Right lobe of liver (tissue), 6 donors: ENCODE results near the gene GGT1. TPM values are rescaled to one million over a fixed set of nuclear protein-coding genes. Genes with fewer than 3 reads are reported as not detected.

Experiments
- ATAC-seq, 4 donors: fragments of 200-7000 bp; cut with Tn5 transposase; one replicate each; pipeline ENCODE4 v1.9.1; 2020; ENCODE audit warnings: mild to moderate bottlenecking in 4 of 4, moderate library complexity in 4 of 4
- DNase-seq, 3 donors: peaks; one replicate each; pipeline ENCODE4 v3.0.0-alpha.2; 2020
- H3K27ac ChIP-seq, 3 donors: fragments of 200-600 bp; one replicate each; pipeline ENCODE4 v1.8.0; 2022
- H3K27me3 ChIP-seq, 2 donors: fragments of 200-600 bp; one replicate each; pipeline ENCODE4 v1.8.0; 2022
- H3K36me3 ChIP-seq, 4 donors: fragments of 200-600 bp; sonication (generic) in 1 of 4; one replicate each; pipeline versions ENCODE4 v1.5.1 to v1.8.0; 2017 to 2022; ENCODE audit warnings: control low read depth in 1 of 4
- H3K4me1 ChIP-seq, 4 donors: fragments of 200-600 bp; sonication (generic) in 1 of 4; one replicate each; pipeline versions ENCODE4 v1.5.1 to v1.8.0; 2017 to 2022; ENCODE audit warnings: control low read depth in 1 of 4
- H3K4me3 ChIP-seq, 3 donors: fragments of 200-600 bp; one replicate each; pipeline ENCODE4 v1.8.0; 2022
- H3K9me3 ChIP-seq, 4 donors: fragments of 200-600 bp; sonication (generic) in 1 of 4; one replicate each; pipeline versions ENCODE4 v1.5.1 to v1.8.0; 2017 to 2022; ENCODE audit warnings: control low read depth in 1 of 4
- CTCF ChIP-seq, 4 donors: fragments of 200-600 bp in 3 of 4; fragments of 450-650 bp in 1 of 4; IDR thresholded peaks; one replicate each; pipeline versions ENCODE4 v1.5.1 to v1.8.0; 2016 to 2022; ENCODE audit warnings: antibody characterized with exemption in 4 of 4, mild to moderate bottlenecking in 2 of 4
- POLR2A ChIP-seq: fragments of 450-650 bp; IDR thresholded peaks from one replicate; pipeline ENCODE4 v1.6.1; 2017; ENCODE audit warnings: antibody characterized with exemption, mild to moderate bottlenecking
- WGBS: methylation state at CpG from one replicate; pipeline ENCODE4 v1.1.6; 2018; ENCODE audit warnings: low coverage, low lambda C conversion rate; ENCODE audit not compliant: insufficient coverage; ENCODE audit errors: missing lambda C conversion rate; 5-methylcytosine and 5-hydroxymethylcytosine counted together
- intact Hi-C, 2 donors: fragments of 100-400 bp; cut with DNase I; formaldehyde crosslinking; loops; one replicate each; pipeline versions ENCODE4 v1.11.2 to v1.14.1; 2022
- total RNA-seq, 6 experiments: library from RNA; depleted of rRNA in 2 of 6; stranded (reverse); fragments of >200 nt in 2 of 6; fragmentation: NEBNext Ultra II Directional in 3 of 6; extraction: Animal tissue kit (Norgen Biotek cat#: 25700) in 3 of 6; gene quantifications; one replicate each; pipeline versions ENCODE4 v1.1.0 to v1.2.4, GENCODE V29; 2016 to 2023
- donor health status: DM: no; HTN: yes; CAD: no.
- donor health status: DM: no; HTN: no; CAD: no.
- donor health status: DM: no; HTN: no; CAD: no.
- donor health status: DM: no; HTN: yes; CAD: no.
- donor health status: DM: no; HTN: yes; CAD: no.

GGT1 gene
- total RNA-seq, 6 experiments from 2014 or later: 97.6 to 154 (median 140) TPM

GRCh38 chr22:24559471-24559870, 43.5 kb upstream of the GGT1 start:
- intact Hi-C loops: loop anchor here in 1 of 2 donors (10.0 kb wide), 1 partner anchor 45 kb away; the partner anchor contains the start of gene GGT1
- DNase-seq (no peak), ATAC-seq (no peak)
- no peak overlapping the region for H3K4me3 ChIP-seq
- WGBS: 33% methylated on average over 2 of the region's 4 CpGs
- H3K9me3 ChIP-seq: no peaks in the 10 kb centered on the region
- no peak overlapping the region for H3K27ac ChIP-seq
- peaks cover 2 to 28% (median 16%) of the 10 kb centered on the region in 4 donors for H3K4me1 ChIP-seq
- H3K36me3 ChIP-seq: peaks cover 0 to 38% (median 21%) of the 10 kb centered on the region in 4 donors
- H3K27me3 ChIP-seq: no peaks in the 10 kb centered on the region
- no peak for TF ChIP-seq POLR2A
- TF ChIP-seq CTCF (IDR thresholded peaks at IDR 0.05): no peak

- WGBS: 86% methylated on average over 2 of the region's 2 CpGs
- Histone ChIP-seq H3K9me3 (no peaks in the 10 kb centered on the region), H3K27ac (peak overlapping the region in 1 of 3 donors; percentile 65), H3K4me1 (peaks cover 0 to 50% (median 20%) of the 10 kb centered on the region in 4 donors), H3K4me3 (no peak overlapping the region), H3K36me3 (peaks cover 0 to 35% (median 15%) of the 10 kb centered on the region in 4 donors), H3K27me3 (no peaks in the 10 kb centered on the region)
- intact Hi-C loops: no loop called here
- TF ChIP-seq POLR2A: no peak
- no peak for TF ChIP-seq CTCF (IDR thresholded peaks at IDR 0.05)
- ATAC-seq (no peak), DNase-seq (no peak)
These were observed 39.7 kb upstream of the GGT1 start for GRCh38 chr22:24563246-24563645.

GRCh38 chr22:24564376-24565058, 38.5 kb upstream of the GGT1 start:
- H3K4me1 ChIP-seq: peaks cover 0 to 50% (median 20%) of the 10 kb centered on the region in 4 donors
- H3K9me3 ChIP-seq: no peaks in the 10 kb centered on the region
- peak; percentile 81 to 91 (median 90) for ATAC-seq
- H3K4me3 ChIP-seq: no peak overlapping the region
- 26% methylated on average over 2 of the region's 2 CpGs for WGBS
- peaks cover 0 to 35% (median 18%) of the 10 kb centered on the region in 4 donors for H3K36me3 ChIP-seq
- peak in 1 of 3 donors; percentile 76 for DNase-seq
- TF ChIP-seq CTCF (IDR thresholded peaks at IDR 0.05): no peak
- TF ChIP-seq POLR2A: no peak
- intact Hi-C loops: no loop called here
- peak overlapping the region in 2 of 3 donors; percentile 59 to 65 for H3K27ac ChIP-seq
- H3K27me3 ChIP-seq: no peaks in the 10 kb centered on the region

- intact Hi-C loops: no loop called here
- Histone ChIP-seq H3K9me3 (no peaks in the 10 kb centered on the region), H3K27me3 (no peaks in the 10 kb centered on the region), H3K4me3 (no peak overlapping the region), H3K4me1 (peaks cover 0 to 50% (median 20%) of the 10 kb centered on the region in 4 donors), H3K27ac (peak overlapping the region in 2 of 3 donors; percentile 39 to 65), H3K36me3 (peaks cover 0 to 36% (median 18%) of the 10 kb centered on the region in 4 donors)
- TF ChIP-seq CTCF (IDR thresholded peaks at IDR 0.05) (no peak), POLR2A (no peak)
- 18% methylated on average over 2 of the region's 2 CpGs for WGBS
- ATAC-seq (peak; percentile 31 to 52 (median 46)), DNase-seq (no peak)
These were observed 37.9 kb upstream of the GGT1 start for GRCh38 chr22:24565077-24565476.
